Loucy (cell line): ENCODE results near the gene C11orf97.

Experiments used
- H2AFZ ChIP-seq: fragments of 200-600 bp; sonication (generic); 2 replicates; pipeline ENCODE4 v1.6.0; 2016; ENCODE audit warnings: antibody characterized with exemption, mild to moderate bottlenecking, low read length, moderate library complexity
- H3F3A ChIP-seq: fragments of 200-600 bp; 2 replicates; pipeline ENCODE4 v1.6.0; 2016; ENCODE audit warnings: antibody characterized with exemption, low read depth, mild to moderate bottlenecking
- H3K27me3 ChIP-seq: fragments of 200-600 bp; sonication (generic); 2 replicates; pipeline ENCODE4 v1.6.1; 2014; ENCODE audit warnings: low read length, mild to moderate bottlenecking; ENCODE audit not compliant: insufficient read depth, poor library complexity, severe bottlenecking
- H3K36me3 ChIP-seq: fragments of 200-600 bp; sonication (generic); 2 replicates; pipeline ENCODE4 v1.6.1; 2016; ENCODE audit warnings: low read length; ENCODE audit not compliant: insufficient read depth
- H3K4me1 ChIP-seq: fragments of 200-600 bp; sonication (generic); 2 replicates; pipeline ENCODE4 v1.5.1; 2014; ENCODE audit warnings: low read length, mild to moderate bottlenecking; ENCODE audit not compliant: insufficient read depth, poor library complexity, severe bottlenecking
- H3K4me2 ChIP-seq: fragments of 200-600 bp; sonication (generic); 2 replicates; pipeline ENCODE4 v1.6.0; 2014; ENCODE audit warnings: antibody characterized with exemption, low read length, low read depth, mild to moderate bottlenecking; ENCODE audit not compliant: poor library complexity, severe bottlenecking
- H3K4me3 ChIP-seq: fragments of 200-600 bp; sonication (generic); 2 replicates; pipeline ENCODE4 v1.5.1; 2014; ENCODE audit warnings: low read length, mild to moderate bottlenecking, mixed read lengths; ENCODE audit not compliant: poor library complexity, severe bottlenecking
- H3K79me2 ChIP-seq: fragments of 200-600 bp; sonication (generic); 2 replicates; pipeline ENCODE4 v1.6.1; 2014; ENCODE audit warnings: low read length; ENCODE audit not compliant: insufficient read depth
- H3K9ac ChIP-seq: fragments of 200-600 bp; sonication (generic); 2 replicates; pipeline ENCODE4 v1.6.0; 2014; ENCODE audit warnings: mild to moderate bottlenecking, low read depth, low read length, moderate library complexity; ENCODE audit not compliant: poor library complexity, severe bottlenecking
- H3K9me2 ChIP-seq: fragments of 200-600 bp; sonication (generic); replicated peaks from 2 replicates; pipeline ENCODE4 v1.6.1; 2016; ENCODE audit warnings: low read depth, low read length, mixed read lengths
- H3K9me3 ChIP-seq: fragments of 200-600 bp; sonication (generic); 2 replicates; pipeline ENCODE4 v1.6.1; 2014; ENCODE audit warnings: mild to moderate bottlenecking, antibody characterized with exemption, low read length, low read depth; ENCODE audit not compliant: insufficient read depth
- H4K20me1 ChIP-seq: fragments of 200-600 bp; sonication (generic); 2 replicates; pipeline ENCODE4 v1.6.0; 2014; ENCODE audit warnings: antibody characterized with exemption, low read length, mild to moderate bottlenecking; ENCODE audit not compliant: insufficient read depth, poor library complexity, severe bottlenecking
- CTCF ChIP-seq: fragments of 200-600 bp; sonication (generic); conservative IDR thresholded peaks from 2 replicates; pipeline ENCODE4 v1.5.1; 2014; ENCODE audit warnings: mild to moderate bottlenecking, antibody characterized with exemption, low read length
- EZH2phosphoT487 ChIP-seq: fragments of 200-600 bp; IDR thresholded peaks from 2 replicates; pipeline ENCODE4 v1.6.1; 2018; ENCODE audit warnings: antibody characterized with exemption, mild to moderate bottlenecking, moderate library complexity, borderline replicate concordance

C11orf97 gene

DNA sequence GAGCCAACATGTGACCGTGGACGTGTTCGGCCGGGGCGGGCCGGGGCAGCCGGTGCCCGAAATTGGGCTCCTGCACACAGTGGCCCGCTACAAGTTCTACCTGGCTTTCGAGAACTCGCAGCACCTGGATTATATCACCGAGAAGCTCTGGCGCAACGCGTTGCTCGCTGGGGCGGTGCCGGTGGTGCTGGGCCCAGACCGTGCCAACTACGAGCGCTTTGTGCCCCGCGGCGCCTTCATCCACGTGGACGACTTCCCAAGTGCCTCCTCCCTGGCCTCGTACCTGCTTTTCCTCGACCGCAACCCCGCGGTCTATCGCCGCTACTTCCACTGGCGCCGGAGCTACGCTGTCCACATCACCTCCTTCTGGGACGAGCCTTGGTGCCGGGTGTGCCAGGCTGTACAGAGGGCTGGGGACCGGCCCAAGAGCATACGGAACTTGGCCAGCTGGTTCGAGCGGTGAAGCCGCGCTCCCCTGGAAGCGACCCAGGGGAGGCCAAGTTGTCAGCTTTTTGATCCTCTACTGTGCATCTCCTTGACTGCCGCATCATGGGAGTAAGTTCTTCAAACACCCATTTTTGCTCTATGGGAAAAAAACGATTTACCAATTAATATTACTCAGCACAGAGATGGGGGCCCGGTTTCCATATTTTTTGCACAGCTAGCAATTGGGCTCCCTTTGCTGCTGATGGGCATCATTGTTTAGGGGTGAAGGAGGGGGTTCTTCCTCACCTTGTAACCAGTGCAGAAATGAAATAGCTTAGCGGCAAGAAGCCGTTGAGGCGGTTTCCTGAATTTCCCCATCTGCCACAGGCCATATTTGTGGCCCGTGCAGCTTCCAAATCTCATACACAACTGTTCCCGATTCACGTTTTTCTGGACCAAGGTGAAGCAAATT is 33.3 kb downstream of the C11orf97 start:
- no peaks in the 10 kb centered on the region for H3K9me2 ChIP-seq
- H3K4me3 ChIP-seq: peak overlapping the region; percentile 74
- no peaks in the 10 kb centered on the region for H3F3A ChIP-seq
- H3K36me3 ChIP-seq: no peaks in the 10 kb centered on the region
- no peak overlapping the region for H2AFZ ChIP-seq
- H3K4me2 ChIP-seq: peak overlapping the region; percentile 76
- peaks cover 55% of the 10 kb centered on the region for H4K20me1 ChIP-seq
- no peaks in the 10 kb centered on the region for H3K27me3 ChIP-seq
- peaks cover 55% of the 10 kb centered on the region for H3K4me1 ChIP-seq
- H3K9me3 ChIP-seq: no peaks in the 10 kb centered on the region
- peaks cover 68% of the 10 kb centered on the region for H3K79me2 ChIP-seq
- peak overlapping the region; percentile 85 for H3K9ac ChIP-seq
- TF ChIP-seq CTCF (no peak), EZH2phosphoT487 (no peak)

GRCh38 chr11:94546162-94546470 is 33.9 kb downstream of the C11orf97 start:
- H3K9me3 ChIP-seq: no peaks in the 10 kb centered on the region
- no peaks in the 10 kb centered on the region for H3K27me3 ChIP-seq
- peak overlapping the region; percentile 85 for H3K9ac ChIP-seq
- peaks cover 57% of the 10 kb centered on the region for H3K4me1 ChIP-seq
- H3K4me2 ChIP-seq: peak overlapping the region; percentile 76
- peaks cover 58% of the 10 kb centered on the region for H4K20me1 ChIP-seq
- H3K4me3 ChIP-seq: peak overlapping the region; percentile 74
- no peak for TF ChIP-seq EZH2phosphoT487
- no peak for TF ChIP-seq CTCF
- peaks cover 72% of the 10 kb centered on the region for H3K79me2 ChIP-seq
- H3K36me3 ChIP-seq: no peaks in the 10 kb centered on the region
- H3F3A ChIP-seq: no peaks in the 10 kb centered on the region
- no peak overlapping the region for H2AFZ ChIP-seq
- H3K9me2 ChIP-seq: no peaks in the 10 kb centered on the region

DNA sequence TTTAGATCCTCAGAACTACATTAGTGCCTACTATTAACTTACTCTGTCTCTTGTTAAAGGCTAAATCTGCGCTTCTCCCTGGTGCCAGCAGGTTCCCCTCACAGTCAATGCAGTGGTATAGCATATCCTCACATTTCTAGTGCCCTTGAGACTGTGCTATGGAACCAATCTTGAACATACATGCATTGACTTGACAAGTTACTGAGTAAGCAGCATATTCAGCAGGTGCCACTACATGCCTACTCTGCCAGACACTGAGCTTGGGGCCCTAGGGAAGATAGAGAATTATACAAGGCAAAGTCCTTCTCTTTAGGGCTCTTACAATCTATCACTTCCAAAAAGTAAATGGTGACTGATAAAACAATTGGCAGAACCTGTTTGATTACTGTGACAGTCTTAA is 34.6 kb downstream of the C11orf97 start:
- TF ChIP-seq CTCF (peak; percentile 38), EZH2phosphoT487 (no peak)
- no peak overlapping the region for H2AFZ ChIP-seq
- H3K9me2 ChIP-seq: no peaks in the 10 kb centered on the region
- peak overlapping the region; percentile 74 for H3K4me3 ChIP-seq
- H3K4me2 ChIP-seq: peak overlapping the region; percentile 76
- H3K9ac ChIP-seq: peak overlapping the region; percentile 85
- H3K79me2 ChIP-seq: peaks cover 72% of the 10 kb centered on the region
- H4K20me1 ChIP-seq: peaks cover 60% of the 10 kb centered on the region
- H3K36me3 ChIP-seq: no peaks in the 10 kb centered on the region
- H3K4me1 ChIP-seq: peaks cover 57% of the 10 kb centered on the region
- no peaks in the 10 kb centered on the region for H3K9me3 ChIP-seq
- no peaks in the 10 kb centered on the region for H3K27me3 ChIP-seq
- H3F3A ChIP-seq: no peaks in the 10 kb centered on the region
